GM18511 (cell line): ENCODE data around the gene NADK2.

Source experiments
- ATAC-seq: cut with Tn5 transposase; IDR thresholded peaks from one replicate; pipeline ENCODE4 v1.9.1; 2021; ENCODE audit warnings: mild to moderate bottlenecking, moderate library complexity; ENCODE audit not compliant: unreplicated experiment

Gene NADK2

GRCh38 chr5:36168737-36169136 is 73.0 kb downstream of the NADK2 start:
- no peak for ATAC-seq

GRCh38 chr5:36164461-36164860 is 77.3 kb downstream of the NADK2 start:
- no peak for ATAC-seq

GRCh38 chr5:36162810-36163486 is 78.8 kb downstream of the NADK2 start:
- ATAC-seq = no peak

GRCh38 chr5:36161361-36161760 is 80.4 kb downstream of the NADK2 start:
- ATAC-seq = no peak

- ATAC-seq = no peak
These were observed 81.1 kb downstream of the NADK2 start for GRCh38 chr5:36160617-36161016.

- ATAC-seq = no peak
These were observed 83.6 kb downstream of the NADK2 start for GRCh38 chr5:36158144-36158543.

- ATAC-seq = no peak
These were observed 85.1 kb downstream of the NADK2 start for GRCh38 chr5:36156619-36157018.

- ATAC-seq = no peak
These were observed 85.6 kb downstream of the NADK2 start for GRCh38 chr5:36156121-36156601.

- no peak for ATAC-seq
These were observed 86.4 kb downstream of the NADK2 start for GRCh38 chr5:36155291-36155690.

- no peak for ATAC-seq
These were observed 88.0 kb downstream of the NADK2 start for GRCh38 chr5:36153726-36154125.

GRCh38 chr5:36153298-36153677 is 88.4 kb downstream of the NADK2 start:
- ATAC-seq = no peak

- ATAC-seq = peak; percentile 1
These were observed 89.1 kb downstream of the NADK2 start for GRCh38 chr5:36152324-36153297.

GRCh38 chr5:36151434-36152323 is 90.0 kb downstream of the NADK2 start, which contains the start of the genes LMBRD2 and SKP2:
Gene LMBRD2 (minus strand): TSS chr5:36151887. CDS start chr5:36143349, 8,538 bp downstream.
Gene SKP2 (plus strand): TSS chr5:36152111. CDS start chr5:36152263, 152 bp downstream.
- ATAC-seq = peak; percentile 97

- peak; percentile 47 for ATAC-seq
These were observed 90.9 kb downstream of the NADK2 start for GRCh38 chr5:36150676-36151433.

GRCh38 chr5:36147681-36148080 is 94.0 kb downstream of the NADK2 start:
- ATAC-seq = no peak

GRCh38 chr5:36146390-36146789 is 95.3 kb downstream of the NADK2 start:
- ATAC-seq = no peak

- ATAC-seq = no peak
These were observed 96.4 kb downstream of the NADK2 start for GRCh38 chr5:36145311-36145710.
